GM18520 (cell line): ENCODE results near the gene GOSR1.
"Not testable (repeated sequence)": the region's sequence is repeated elsewhere in the genome, so short reads cannot be mapped to it uniquely, and the experiment has no call there.

Experiments
- ATAC-seq: cut with Tn5 transposase; IDR thresholded peaks from one replicate; pipeline ENCODE4 v1.9.1; 2021; ENCODE audit not compliant: unreplicated experiment

The GOSR1 gene

DNA sequence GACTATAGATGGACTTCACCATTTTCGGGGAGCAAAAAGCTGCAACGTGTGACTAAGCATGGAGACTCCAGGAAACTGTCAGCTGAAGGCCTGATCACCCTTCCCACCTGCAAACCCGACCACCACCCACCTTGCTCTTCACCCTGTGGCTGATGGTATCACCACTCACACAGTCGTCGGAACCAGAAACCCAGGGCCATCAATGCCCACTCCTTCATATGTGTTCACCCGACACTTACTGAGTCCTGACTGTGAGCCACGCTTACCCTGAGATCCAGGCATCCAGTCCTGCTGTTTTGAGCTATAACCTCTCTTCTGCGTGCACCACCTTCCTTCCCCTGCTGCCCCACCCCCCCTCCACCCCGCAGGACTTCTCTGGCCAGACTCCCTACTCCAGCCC lies 97.1 kb downstream of the GOSR1 start:
- ATAC-seq = not testable (repeated sequence)

DNA sequence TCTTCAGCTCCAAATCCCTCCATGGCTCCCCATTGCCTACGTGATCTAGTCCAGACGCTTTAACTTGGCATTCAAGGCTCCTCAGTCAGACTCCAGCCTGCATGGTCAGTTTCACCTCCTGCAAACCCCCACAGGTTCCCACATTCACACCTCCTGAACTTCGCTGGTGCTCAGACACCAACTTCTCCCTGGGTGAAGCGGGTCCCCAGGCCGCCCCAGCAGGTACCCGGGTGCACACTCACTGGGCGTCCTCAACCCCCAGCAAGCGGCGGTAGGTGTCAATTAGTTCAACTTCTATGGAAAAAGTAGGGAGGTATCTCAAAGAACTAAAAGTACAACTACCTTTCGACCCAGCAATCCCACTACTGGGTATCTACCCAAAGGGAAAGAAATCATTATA lies 97.6 kb downstream of the GOSR1 start:
- not testable (repeated sequence) for ATAC-seq

DNA sequence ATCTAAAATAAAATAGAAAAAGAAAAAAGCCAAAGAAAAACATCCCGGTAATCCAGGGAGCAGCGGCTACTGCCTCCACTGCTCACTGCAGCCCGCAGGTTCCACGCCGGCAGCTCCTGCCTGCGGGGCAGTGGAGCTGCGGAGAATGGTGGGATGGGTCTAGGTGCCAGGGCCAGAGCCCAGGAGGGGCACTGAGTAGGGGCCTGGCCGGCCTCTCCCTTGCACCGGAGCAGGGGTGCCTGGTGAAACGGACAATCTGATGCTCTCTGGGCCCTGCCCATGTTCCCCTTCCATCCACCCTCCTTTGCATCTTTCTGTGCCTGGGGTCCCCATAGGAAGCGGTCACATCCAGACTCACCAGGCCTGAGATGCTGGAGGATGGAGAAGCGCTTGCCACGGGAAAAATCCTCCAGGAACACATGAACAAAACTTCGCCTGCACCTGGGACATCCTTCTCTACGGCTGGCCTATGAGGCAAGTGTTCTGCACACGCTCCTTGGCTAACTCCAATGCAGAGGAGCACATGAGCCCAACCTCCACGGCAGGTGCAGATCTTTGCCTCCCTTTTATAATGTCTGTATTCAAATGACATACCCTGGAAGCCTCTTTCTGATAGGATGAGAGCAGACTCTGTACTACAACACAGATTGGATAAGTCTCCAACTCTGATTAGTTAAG lies 98.6 kb downstream of the GOSR1 start:
- ATAC-seq = not testable (repeated sequence)

DNA sequence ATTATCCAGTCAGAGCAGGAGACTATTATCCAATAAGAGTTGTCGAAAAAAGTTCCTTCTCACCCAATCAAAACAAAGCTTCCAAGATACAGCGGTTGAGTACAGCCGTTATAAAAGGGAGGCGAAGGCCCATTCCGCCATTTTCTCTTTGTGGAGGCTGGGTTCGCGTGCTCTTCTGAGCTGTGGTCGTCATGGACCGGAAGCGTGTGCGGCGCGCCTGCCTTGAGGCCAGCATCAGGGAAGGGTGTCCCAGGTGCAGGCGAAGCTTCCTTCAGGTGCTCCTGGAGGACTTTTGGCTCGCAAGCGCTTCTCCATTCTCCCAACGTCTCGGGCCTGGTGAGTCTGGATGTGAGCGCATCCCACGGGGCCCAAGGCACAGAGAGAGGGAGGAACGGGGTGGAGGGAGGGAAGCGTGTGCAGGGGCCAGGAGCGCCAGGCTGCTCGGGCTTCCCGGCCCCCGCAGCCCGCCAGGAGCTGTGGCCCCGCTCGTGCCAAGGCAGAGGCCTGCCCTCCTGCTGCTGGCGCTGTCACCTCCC lies 99.2 kb downstream of the GOSR1 start:
- ATAC-seq = no peak
